ENCODE results near the gene NCK2. TPM values are rescaled to one million over a fixed set of nuclear protein-coding genes. Genes with fewer than 3 reads are reported as not detected.

NCK2 gene
- total and polyA plus RNA-seq, 2 experiments from 2014 or later, result 72.6 to 100 TPM

GRCh38 chr2:105765415-105766299 is 20.9 kb downstream of the NCK2 start:
- H2AFZ ChIP-seq, result no peak overlapping the region
- peaks cover 14% of the 10 kb centered on the region for H3K4me1 ChIP-seq (ENCODE audit: insufficient read depth)
- H4K20me1 ChIP-seq (ENCODE audit: insufficient read depth, poor library complexity, severe bottlenecking), result peaks cover 87% of the 10 kb centered on the region
- H3K27me3 ChIP-seq, result no peaks in the 10 kb centered on the region
- no peak for TF ChIP-seq EZH2 (IDR thresholded peaks at IDR 0.05; ENCODE audit: borderline replicate concordance)
- no peak for TF ChIP-seq EZH2phosphoT487 (IDR thresholded peaks at IDR 0.05; ENCODE audit: low read depth, severe bottlenecking, unreplicated experiment)
- no peak for TF ChIP-seq CTCF (IDR thresholded peaks at IDR 0.05; ENCODE audit: poor library complexity)
- DNase-seq (ENCODE audit: low spot score), result no peak
- H3K9me3 ChIP-seq (ENCODE audit: low read depth), result no peaks in the 10 kb centered on the region
- H3K9me2 ChIP-seq (replicated peaks; ENCODE audit: insufficient read depth), result no peaks in the 10 kb centered on the region
- no peaks in the 10 kb centered on the region for H3K36me3 ChIP-seq (replicated peaks; ENCODE audit: insufficient read depth, low read depth)
- no peak overlapping the region for H3K4me2 ChIP-seq
- H3K4me3 ChIP-seq, result no peak overlapping the region
- peaks cover 100% of the 10 kb centered on the region for H3K79me2 ChIP-seq
- 96% methylated on average over 10 of the region's 10 CpGs for WGBS (ENCODE audit: low lambda C conversion rate, missing lambda C conversion rate)
- H3K27ac ChIP-seq, result no peak overlapping the region

- 93% methylated on average over 7 of the region's 7 CpGs for WGBS (ENCODE audit: low lambda C conversion rate, missing lambda C conversion rate)
- Histone ChIP-seq H2AFZ (no peak overlapping the region), H3K27ac (no peak overlapping the region), H3K9me2 (replicated peaks; ENCODE audit: insufficient read depth) (no peaks in the 10 kb centered on the region), H3K27me3 (no peaks in the 10 kb centered on the region), H4K20me1 (ENCODE audit: insufficient read depth, poor library complexity, severe bottlenecking) (peaks cover 81% of the 10 kb centered on the region), H3K79me2 (peaks cover 100% of the 10 kb centered on the region), H3K4me1 (ENCODE audit: insufficient read depth) (peaks cover 14% of the 10 kb centered on the region), H3K4me3 (no peak overlapping the region), H3K9me3 (ENCODE audit: low read depth) (no peaks in the 10 kb centered on the region), H3K36me3 (replicated peaks; ENCODE audit: insufficient read depth, low read depth) (no peaks in the 10 kb centered on the region), H3K4me2 (no peak overlapping the region)
- no peak for DNase-seq (ENCODE audit: low spot score)
- TF ChIP-seq EZH2 (IDR thresholded peaks at IDR 0.05; ENCODE audit: borderline replicate concordance), result no peak
- no peak for TF ChIP-seq EZH2phosphoT487 (IDR thresholded peaks at IDR 0.05; ENCODE audit: low read depth, severe bottlenecking, unreplicated experiment)
- no peak for TF ChIP-seq CTCF (IDR thresholded peaks at IDR 0.05; ENCODE audit: poor library complexity)
Observed at GRCh38 chr2:105766300-105766866, 21.7 kb downstream of the NCK2 start.

- 86% methylated on average over 6 of the region's 6 CpGs for WGBS (ENCODE audit: low lambda C conversion rate, missing lambda C conversion rate)
- H3K79me2 ChIP-seq, result peaks cover 100% of the 10 kb centered on the region
- no peak overlapping the region for H3K4me2 ChIP-seq
- H4K20me1 ChIP-seq (ENCODE audit: insufficient read depth, poor library complexity, severe bottlenecking), result peaks cover 81% of the 10 kb centered on the region
- no peak for DNase-seq (ENCODE audit: low spot score)
- no peak overlapping the region for H3K4me3 ChIP-seq
- H3K9me3 ChIP-seq (ENCODE audit: low read depth), result no peaks in the 10 kb centered on the region
- H3K4me1 ChIP-seq (ENCODE audit: insufficient read depth), result peaks cover 14% of the 10 kb centered on the region
- H3K36me3 ChIP-seq (replicated peaks; ENCODE audit: insufficient read depth, low read depth), result no peaks in the 10 kb centered on the region
- no peak overlapping the region for H3K27ac ChIP-seq
- TF ChIP-seq CTCF (IDR thresholded peaks at IDR 0.05; ENCODE audit: poor library complexity) (no peak), EZH2 (IDR thresholded peaks at IDR 0.05; ENCODE audit: borderline replicate concordance) (no peak), EZH2phosphoT487 (IDR thresholded peaks at IDR 0.05; ENCODE audit: low read depth, severe bottlenecking, unreplicated experiment) (no peak)
- H3K27me3 ChIP-seq, result no peaks in the 10 kb centered on the region
- H2AFZ ChIP-seq, result no peak overlapping the region
- no peaks in the 10 kb centered on the region for H3K9me2 ChIP-seq (replicated peaks; ENCODE audit: insufficient read depth)
Observed at GRCh38 chr2:105768176-105768575, 23.5 kb downstream of the NCK2 start.
